ENCODE measurements around the gene ATF7IP2. TPM values are rescaled to one million over a fixed set of nuclear protein-coding genes. Genes with fewer than 3 reads are reported as not detected.

Gene ATF7IP2
- total and polyA plus RNA-seq, 9 of the 15 experiments (the other 6 are each of a cell fraction or from before 2014, with no cell fraction given): 131 to 515 (median 196) TPM

- TF ChIP-seq ZBTB12 (CRISPR knock-in tag; IDR thresholded peaks at IDR 0.05): peak; percentile 34; the same call in 1 of the 2 replicates
- TF ChIP-seq CREB1 (IDR thresholded peaks at IDR 0.05): 0 out of 2 replicates have a peak, but pooled peaks have one; percentile 11
- no peak for TF ChIP-seq CREB1 (CRISPR knock-in tag; IDR thresholded peaks at IDR 0.05)
- TF ChIP-seq ZNF282 (CRISPR knock-in tag; IDR thresholded peaks at IDR 0.05): no peak
- no peak for TF ChIP-seq HDGF (IDR thresholded peaks at IDR 0.05)
- peak; percentile 88 for TF ChIP-seq HLTF (IDR thresholded peaks at IDR 0.05)
- peak; percentile 22; the same call in 1 of the 2 replicates for TF ChIP-seq CTBP1 (IDR thresholded peaks at IDR 0.05; ENCODE audit: borderline replicate concordance)
- TF ChIP-seq NCOR1 (IDR thresholded peaks at IDR 0.05): peak; percentile 87
- TF ChIP-seq CGGBP1 (CRISPR knock-in tag; IDR thresholded peaks at IDR 0.05): no peak
- TF ChIP-seq MYBL2 (IDR thresholded peaks at IDR 0.05; ENCODE audit: low read depth): 0 out of 2 replicates have a peak, but pooled peaks have one; percentile 35
- TF ChIP-seq MYBL2 (CRISPR knock-in tag; IDR thresholded peaks at IDR 0.05; ENCODE audit: borderline replicate concordance): no peak
- TF ChIP-seq REST (IDR thresholded peaks at IDR 0.05; ENCODE audit: borderline replicate concordance): 0 out of 2 replicates have a peak, but pooled peaks have one; percentile 14
- TF ChIP-seq REST (CRISPR knock-in tag; IDR thresholded peaks at IDR 0.05; ENCODE audit: low read depth): no peak
- peak; percentile 87 for TF ChIP-seq ARID1B (IDR thresholded peaks at IDR 0.05)
- peak; percentile 38; the same call in 1 of the 2 replicates for TF ChIP-seq CHD2 (IDR thresholded peaks at IDR 0.05; ENCODE audit: low read depth, low read length)
- TF ChIP-seq POLR2AphosphoS5 (IDR thresholded peaks at IDR 0.05; ENCODE audit: control insufficient read depth, insufficient read depth, low read depth, low read length): peak; percentile 79
Measured at GRCh38 chr16:10501016-10501607, 115.3 kb downstream of the ATF7IP2 start (continued).
